ENCODE results near the gene C2orf69. TPM values are rescaled to one million over a fixed set of nuclear protein-coding genes. Genes with fewer than 3 reads are reported as not detected.

The C2orf69 gene
- total and polyA plus RNA-seq, 2 of the 8 experiments (the other 6 are each of a cell fraction or from before 2014, with no cell fraction given): 3.9 to 32.0 TPM

DNA sequence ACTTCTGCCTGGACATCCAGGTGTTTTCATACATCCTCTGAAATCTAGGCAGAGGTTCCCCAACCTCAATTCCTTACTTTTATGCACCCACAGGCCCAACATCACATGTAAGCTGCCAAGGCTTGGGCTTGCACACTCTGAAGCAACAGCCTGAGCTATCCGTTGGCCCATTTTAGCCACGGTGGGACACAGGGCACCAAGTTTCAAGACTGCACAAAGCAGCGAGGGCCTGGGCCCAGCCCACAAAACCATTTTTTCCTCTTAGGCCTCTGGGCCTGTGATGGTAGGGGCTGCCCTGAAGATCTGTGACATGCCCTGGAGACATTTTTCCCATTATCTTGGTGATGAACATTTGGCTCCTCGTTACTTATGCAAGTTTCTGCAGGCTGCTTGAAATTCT, 5.9 kb downstream of the C2orf69 start:
- FAIRE-seq (no peak), DNase-seq (ENCODE audit: low read depth in 1 of 2, low spot score in 2 of 2) (no peak)
- no peak overlapping the region for H3K56ac ChIP-seq (replicated peaks; ENCODE audit: insufficient read length, low read depth, low read length)
- peaks cover 46 to 91% of the 10 kb centered on the region in 2 experiments for H3K79me2 ChIP-seq (ENCODE audit: control insufficient read depth in 1 of 2, insufficient read depth in 2 of 2, low read length in 2 of 2)
- H3K23ac ChIP-seq (ENCODE audit: insufficient read length): no peak overlapping the region
- H3K23me2 ChIP-seq (ENCODE audit: low read depth, low read length): no peaks in the 10 kb centered on the region
- H2BK20ac ChIP-seq (ENCODE audit: low read length): no peak overlapping the region
- H3K4ac ChIP-seq (replicated peaks; ENCODE audit: insufficient read length, low read depth, low read length): no peak overlapping the region
- H3K27ac ChIP-seq (ENCODE audit: low read depth, low read length): no peak overlapping the region
- WGBS, 2 experiments (ENCODE audit: extremely low coverage in 1 of 2, insufficient coverage in 1 of 2, insufficient read length in 1 of 2, insufficient replicate concordance in 2 of 2, low coverage in 1 of 2, low lambda C conversion rate in 2 of 2, missing lambda C conversion rate in 1 of 2): 81% methylated on average over 4 of the region's 4 CpGs; no CpG with 5 or more reads in 1 of the 2 experiments
- H4K8ac ChIP-seq (ENCODE audit: extremely low read depth, insufficient read depth, low read length): no peak overlapping the region
- H4K20me1 ChIP-seq (replicated peaks in 1 of 2; ENCODE audit: control insufficient read depth in 1 of 2, insufficient read depth in 2 of 2, low read length in 2 of 2): peaks cover 3 to 6% of the 10 kb centered on the region in 2 experiments
- no peak overlapping the region for H2AFZ ChIP-seq (ENCODE audit: low read length)
- H3K27me3 ChIP-seq (replicated peaks in 1 of 4; ENCODE audit: control insufficient read depth in 3 of 4, extremely low read depth in 1 of 4, insufficient read depth in 3 of 4, low read length in 3 of 4): no peaks in the 10 kb centered on the region
- no peak overlapping the region for H2BK12ac ChIP-seq (ENCODE audit: low read depth, low read length)
- H3K4me3 ChIP-seq (ENCODE audit: extremely low read depth in 1 of 4, insufficient read depth in 2 of 4, low read depth in 3 of 4, low read length in 4 of 4): no peak overlapping the region
- H4K5ac ChIP-seq (ENCODE audit: insufficient read length, low read depth, low read length): no peak overlapping the region
- H4K91ac ChIP-seq (replicated peaks; ENCODE audit: insufficient read length, low read length): no peak overlapping the region
- no peak overlapping the region for H2BK15ac ChIP-seq (ENCODE audit: low read length)
- H2AK5ac ChIP-seq (ENCODE audit: low read depth, low read length): no peak overlapping the region
- peaks cover 7% of the 10 kb centered on the region for H3K79me1 ChIP-seq (ENCODE audit: low read depth, low read length)
- no peak overlapping the region for H3K14ac ChIP-seq (ENCODE audit: insufficient read length)
- peaks cover 15 to 16% of the 10 kb centered on the region in 2 experiments for H3K9me3 ChIP-seq (ENCODE audit: insufficient read depth in 2 of 2, low read depth in 1 of 2, low read length in 1 of 2)
- no peak overlapping the region for H2BK5ac ChIP-seq (ENCODE audit: low read depth, low read length)
- ChIA-PET CTCF (ENCODE audit: partially characterized antibody) (no interaction called here), POLR2A (ENCODE audit: partially characterized antibody) (interaction anchor here (0.6 kb wide), 1 partner anchor 9 kb away, joined by 3 read pairs; no protein-coding TSS in a partner anchor)
- no peak overlapping the region for H2BK120ac ChIP-seq (replicated peaks; ENCODE audit: low read depth, low read length)
- peaks cover 6 to 59% (median 23%) of the 10 kb centered on the region in 4 experiments for H3K36me3 ChIP-seq (ENCODE audit: control insufficient read depth in 2 of 4, insufficient read depth in 4 of 4, low read length in 3 of 4)
- H3K9ac ChIP-seq (replicated peaks in 1 of 4; ENCODE audit: extremely low read depth in 1 of 4, low read depth in 3 of 4, low read length in 3 of 4): no peak overlapping the region
- H3K4me2 ChIP-seq (ENCODE audit: insufficient read depth in 1 of 2, low read depth in 2 of 2, low read length in 2 of 2): no peak overlapping the region
- no peak overlapping the region for H3K18ac ChIP-seq (ENCODE audit: extremely low read depth, low read length)
- no peaks in the 10 kb centered on the region; a peak in 1 of 7 replicates for H3K4me1 ChIP-seq (replicated peaks in 1 of 4; ENCODE audit: control insufficient read depth in 3 of 4, insufficient read depth in 4 of 4, low read length in 3 of 4)
- no peak for TF ChIP-seq HDAC6 (IDR thresholded peaks at IDR 0.05; ENCODE audit: low read depth, low read length)
- no peak for TF ChIP-seq BRCA1 (IDR thresholded peaks at IDR 0.05; ENCODE audit: low read depth, low read length)
- TF ChIP-seq SIN3A (conservative IDR thresholded peaks at IDR 0.05 in 1 of 2, IDR thresholded peaks at IDR 0.05 in 1 of 2; ENCODE audit: low read depth in 1 of 2, low read length in 2 of 2): no peak
- no peak for TF ChIP-seq TEAD4 (IDR thresholded peaks at IDR 0.05; ENCODE audit: low read depth, low read length)
- no peak for TF ChIP-seq CHD1 (IDR thresholded peaks at IDR 0.05; ENCODE audit: low read depth, low read length)
- TF ChIP-seq, protein P1, sequence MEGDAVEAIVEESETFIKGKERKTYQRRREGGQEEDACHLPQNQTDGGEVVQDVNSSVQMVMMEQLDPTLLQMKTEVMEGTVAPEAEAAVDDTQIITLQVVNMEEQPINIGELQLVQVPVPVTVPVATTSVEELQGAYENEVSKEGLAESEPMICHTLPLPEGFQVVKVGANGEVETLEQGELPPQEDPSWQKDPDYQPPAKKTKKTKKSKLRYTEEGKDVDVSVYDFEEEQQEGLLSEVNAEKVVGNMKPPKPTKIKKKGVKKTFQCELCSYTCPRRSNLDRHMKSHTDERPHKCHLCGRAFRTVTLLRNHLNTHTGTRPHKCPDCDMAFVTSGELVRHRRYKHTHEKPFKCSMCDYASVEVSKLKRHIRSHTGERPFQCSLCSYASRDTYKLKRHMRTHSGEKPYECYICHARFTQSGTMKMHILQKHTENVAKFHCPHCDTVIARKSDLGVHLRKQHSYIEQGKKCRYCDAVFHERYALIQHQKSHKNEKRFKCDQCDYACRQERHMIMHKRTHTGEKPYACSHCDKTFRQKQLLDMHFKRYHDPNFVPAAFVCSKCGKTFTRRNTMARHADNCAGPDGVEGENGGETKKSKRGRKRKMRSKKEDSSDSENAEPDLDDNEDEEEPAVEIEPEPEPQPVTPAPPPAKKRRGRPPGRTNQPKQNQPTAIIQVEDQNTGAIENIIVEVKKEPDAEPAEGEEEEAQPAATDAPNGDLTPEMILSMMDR (IDR thresholded peaks at IDR 0.05; ENCODE audit: control extremely low read depth in 1 of 3, insufficient read depth in 1 of 3, low read depth in 1 of 3, low read length in 3 of 3): no peak
- no peak for TF ChIP-seq JUN (IDR thresholded peaks at IDR 0.05; ENCODE audit: low read depth, low read length)
- TF ChIP-seq TAF1 (IDR thresholded peaks at IDR 0.05; ENCODE audit: low read depth, low read length): no peak
- TF ChIP-seq, protein P2, sequence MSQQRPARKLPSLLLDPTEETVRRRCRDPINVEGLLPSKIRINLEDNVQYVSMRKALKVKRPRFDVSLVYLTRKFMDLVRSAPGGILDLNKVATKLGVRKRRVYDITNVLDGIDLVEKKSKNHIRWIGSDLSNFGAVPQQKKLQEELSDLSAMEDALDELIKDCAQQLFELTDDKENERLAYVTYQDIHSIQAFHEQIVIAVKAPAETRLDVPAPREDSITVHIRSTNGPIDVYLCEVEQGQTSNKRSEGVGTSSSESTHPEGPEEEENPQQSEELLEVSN (IDR thresholded peaks at IDR 0.05): no peak
- no peak for TF ChIP-seq RAD21 (IDR thresholded peaks at IDR 0.05 in 1 of 2, conservative IDR thresholded peaks at IDR 0.05 in 1 of 2; ENCODE audit: low read depth in 2 of 2, low read length in 2 of 2)

Data from H1 (cell line).